ENCODE results near the gene PARVA. TPM values are rescaled to one million over a fixed set of nuclear protein-coding genes. Genes with fewer than 3 reads are reported as not detected.

PARVA gene
- total RNA-seq, 1 experiment from 2014 or later, result not detected

GRCh38 chr11:12499071-12499470 is 121.7 kb downstream of the PARVA start:
- H2AFZ ChIP-seq (ENCODE audit: low read length), result no peak overlapping the region
- H3K27me3 ChIP-seq (ENCODE audit: low read length), result no peaks in the 10 kb centered on the region
- H3K79me2 ChIP-seq (ENCODE audit: low read length), result no peaks in the 10 kb centered on the region
- no peaks in the 10 kb centered on the region for H4K20me1 ChIP-seq (ENCODE audit: insufficient read depth, low read depth, low read length)
- peaks cover 19% of the 10 kb centered on the region for H3K4me1 ChIP-seq (ENCODE audit: low read length)
- no peaks in the 10 kb centered on the region for H3K36me3 ChIP-seq (ENCODE audit: insufficient read depth, low read length)
- no peak overlapping the region for H3K27ac ChIP-seq (ENCODE audit: low read length)
- no peaks in the 10 kb centered on the region for H3K9me2 ChIP-seq (replicated peaks; ENCODE audit: insufficient read depth, low read length)
- H3K4me2 ChIP-seq (ENCODE audit: low read depth, low read length, poor library complexity, severe bottlenecking), result no peak overlapping the region
- no peak for DNase-seq
- no peaks in the 10 kb centered on the region for H3K9me3 ChIP-seq (ENCODE audit: low read length)
- H3K9ac ChIP-seq (ENCODE audit: low read length), result no peak overlapping the region
- no peak overlapping the region for H3K4me3 ChIP-seq (ENCODE audit: low read length)

GRCh38 chr11:12502046-12502445 is 124.7 kb downstream of the PARVA start:
- H3K79me2 ChIP-seq (ENCODE audit: low read length), result no peaks in the 10 kb centered on the region
- H3K27me3 ChIP-seq (ENCODE audit: low read length), result no peaks in the 10 kb centered on the region
- no peaks in the 10 kb centered on the region for H3K9me2 ChIP-seq (replicated peaks; ENCODE audit: insufficient read depth, low read length)
- no peak overlapping the region for H3K9ac ChIP-seq (ENCODE audit: low read length)
- H4K20me1 ChIP-seq (ENCODE audit: insufficient read depth, low read depth, low read length), result no peaks in the 10 kb centered on the region
- no peak overlapping the region for H3K27ac ChIP-seq (ENCODE audit: low read length)
- H3K4me2 ChIP-seq (ENCODE audit: low read depth, low read length, poor library complexity, severe bottlenecking), result no peak overlapping the region
- no peak overlapping the region for H3K4me3 ChIP-seq (ENCODE audit: low read length)
- no peaks in the 10 kb centered on the region for H3K9me3 ChIP-seq (ENCODE audit: low read length)
- peaks cover 5% of the 10 kb centered on the region; the same call in 1 of the 2 replicates for H3K4me1 ChIP-seq (ENCODE audit: low read length)
- DNase-seq, result no peak
- no peaks in the 10 kb centered on the region for H3K36me3 ChIP-seq (ENCODE audit: insufficient read depth, low read length)
- no peak overlapping the region for H2AFZ ChIP-seq (ENCODE audit: low read length)

GRCh38 chr11:12503039-12503484 is 125.7 kb downstream of the PARVA start:
- no peak overlapping the region for H3K4me2 ChIP-seq (ENCODE audit: low read depth, low read length, poor library complexity, severe bottlenecking)
- no peaks in the 10 kb centered on the region for H3K27me3 ChIP-seq (ENCODE audit: low read length)
- no peak overlapping the region for H2AFZ ChIP-seq (ENCODE audit: low read length)
- H3K27ac ChIP-seq (ENCODE audit: low read length), result no peak overlapping the region
- H3K4me1 ChIP-seq (ENCODE audit: low read length), result no peaks in the 10 kb centered on the region
- no peak for DNase-seq
- H3K9me2 ChIP-seq (replicated peaks; ENCODE audit: insufficient read depth, low read length), result no peaks in the 10 kb centered on the region
- H3K4me3 ChIP-seq (ENCODE audit: low read length), result no peak overlapping the region
- no peaks in the 10 kb centered on the region for H3K36me3 ChIP-seq (ENCODE audit: insufficient read depth, low read length)
- H3K9ac ChIP-seq (ENCODE audit: low read length), result no peak overlapping the region
- H3K79me2 ChIP-seq (ENCODE audit: low read length), result no peaks in the 10 kb centered on the region
- H3K9me3 ChIP-seq (ENCODE audit: low read length), result no peaks in the 10 kb centered on the region
- no peaks in the 10 kb centered on the region for H4K20me1 ChIP-seq (ENCODE audit: insufficient read depth, low read depth, low read length)

- no peak for DNase-seq
- no peaks in the 10 kb centered on the region for H3K9me3 ChIP-seq (ENCODE audit: low read length)
- H3K79me2 ChIP-seq (ENCODE audit: low read length), result no peaks in the 10 kb centered on the region
- H3K4me1 ChIP-seq (ENCODE audit: low read length), result no peaks in the 10 kb centered on the region
- H3K36me3 ChIP-seq (ENCODE audit: insufficient read depth, low read length), result no peaks in the 10 kb centered on the region
- H4K20me1 ChIP-seq (ENCODE audit: insufficient read depth, low read depth, low read length), result no peaks in the 10 kb centered on the region
- H3K27me3 ChIP-seq (ENCODE audit: low read length), result no peaks in the 10 kb centered on the region
- H3K4me2 ChIP-seq (ENCODE audit: low read depth, low read length, poor library complexity, severe bottlenecking), result no peak overlapping the region
- no peak overlapping the region for H3K27ac ChIP-seq (ENCODE audit: low read length)
- no peak overlapping the region for H3K9ac ChIP-seq (ENCODE audit: low read length)
- no peaks in the 10 kb centered on the region for H3K9me2 ChIP-seq (replicated peaks; ENCODE audit: insufficient read depth, low read length)
- H3K4me3 ChIP-seq (ENCODE audit: low read length), result no peak overlapping the region
- H2AFZ ChIP-seq (ENCODE audit: low read length), result no peak overlapping the region
These were observed 126.5 kb downstream of the PARVA start for GRCh38 chr11:12503886-12504285.

- H3K9ac ChIP-seq (ENCODE audit: low read length), result no peak overlapping the region
- no peaks in the 10 kb centered on the region for H3K27me3 ChIP-seq (ENCODE audit: low read length)
- H3K4me3 ChIP-seq (ENCODE audit: low read length), result no peak overlapping the region
- no peaks in the 10 kb centered on the region for H3K9me2 ChIP-seq (replicated peaks; ENCODE audit: insufficient read depth, low read length)
- no peak overlapping the region for H3K4me2 ChIP-seq (ENCODE audit: low read depth, low read length, poor library complexity, severe bottlenecking)
- no peaks in the 10 kb centered on the region for H3K9me3 ChIP-seq (ENCODE audit: low read length)
- H3K4me1 ChIP-seq (ENCODE audit: low read length), result no peaks in the 10 kb centered on the region
- H3K27ac ChIP-seq (ENCODE audit: low read length), result no peak overlapping the region
- H3K36me3 ChIP-seq (ENCODE audit: insufficient read depth, low read length), result no peaks in the 10 kb centered on the region
- H2AFZ ChIP-seq (ENCODE audit: low read length), result no peak overlapping the region
- H4K20me1 ChIP-seq (ENCODE audit: insufficient read depth, low read depth, low read length), result no peaks in the 10 kb centered on the region
- no peak for DNase-seq
- no peaks in the 10 kb centered on the region for H3K79me2 ChIP-seq (ENCODE audit: low read length)
These were observed 127.8 kb downstream of the PARVA start for GRCh38 chr11:12505183-12505582.

GRCh38 chr11:12506404-12506921 is 129.1 kb downstream of the PARVA start:
- H2AFZ ChIP-seq (ENCODE audit: low read length), result no peak overlapping the region
- no peaks in the 10 kb centered on the region for H3K79me2 ChIP-seq (ENCODE audit: low read length)
- H3K9me2 ChIP-seq (replicated peaks; ENCODE audit: insufficient read depth, low read length), result no peaks in the 10 kb centered on the region
- no peaks in the 10 kb centered on the region for H3K27me3 ChIP-seq (ENCODE audit: low read length)
- H3K4me3 ChIP-seq (ENCODE audit: low read length), result no peak overlapping the region
- no peaks in the 10 kb centered on the region for H3K9me3 ChIP-seq (ENCODE audit: low read length)
- DNase-seq, result no peak
- no peak overlapping the region for H3K27ac ChIP-seq (ENCODE audit: low read length)
- no peak overlapping the region for H3K9ac ChIP-seq (ENCODE audit: low read length)
- no peaks in the 10 kb centered on the region for H4K20me1 ChIP-seq (ENCODE audit: insufficient read depth, low read depth, low read length)
- no peaks in the 10 kb centered on the region for H3K4me1 ChIP-seq (ENCODE audit: low read length)
- H3K36me3 ChIP-seq (ENCODE audit: insufficient read depth, low read length), result no peaks in the 10 kb centered on the region
- H3K4me2 ChIP-seq (ENCODE audit: low read depth, low read length, poor library complexity, severe bottlenecking), result no peak overlapping the region

GRCh38 chr11:12507391-12507790 is 130.0 kb downstream of the PARVA start:
- DNase-seq, result no peak
- Histone ChIP-seq H4K20me1 (ENCODE audit: insufficient read depth, low read depth, low read length) (no peaks in the 10 kb centered on the region), H3K9ac (ENCODE audit: low read length) (no peak overlapping the region), H3K9me2 (replicated peaks; ENCODE audit: insufficient read depth, low read length) (no peaks in the 10 kb centered on the region), H3K79me2 (ENCODE audit: low read length) (no peaks in the 10 kb centered on the region), H3K4me2 (ENCODE audit: low read depth, low read length, poor library complexity, severe bottlenecking) (no peak overlapping the region), H3K4me1 (ENCODE audit: low read length) (no peaks in the 10 kb centered on the region), H3K4me3 (ENCODE audit: low read length) (no peak overlapping the region), H3K27me3 (ENCODE audit: low read length) (no peaks in the 10 kb centered on the region), H3K9me3 (ENCODE audit: low read length) (no peaks in the 10 kb centered on the region), H2AFZ (ENCODE audit: low read length) (no peak overlapping the region), H3K27ac (ENCODE audit: low read length) (no peak overlapping the region), H3K36me3 (ENCODE audit: insufficient read depth, low read length) (no peaks in the 10 kb centered on the region)

- Histone ChIP-seq H4K20me1 (ENCODE audit: insufficient read depth, low read depth, low read length) (no peaks in the 10 kb centered on the region), H3K4me3 (ENCODE audit: low read length) (no peak overlapping the region), H2AFZ (ENCODE audit: low read length) (no peak overlapping the region), H3K9ac (ENCODE audit: low read length) (no peak overlapping the region), H3K4me2 (ENCODE audit: low read depth, low read length, poor library complexity, severe bottlenecking) (no peak overlapping the region), H3K27ac (ENCODE audit: low read length) (no peak overlapping the region), H3K9me2 (replicated peaks; ENCODE audit: insufficient read depth, low read length) (no peaks in the 10 kb centered on the region), H3K4me1 (ENCODE audit: low read length) (no peaks in the 10 kb centered on the region), H3K79me2 (ENCODE audit: low read length) (no peaks in the 10 kb centered on the region), H3K9me3 (ENCODE audit: low read length) (no peaks in the 10 kb centered on the region), H3K27me3 (ENCODE audit: low read length) (no peaks in the 10 kb centered on the region), H3K36me3 (ENCODE audit: insufficient read depth, low read length) (no peaks in the 10 kb centered on the region)
- DNase-seq, result no peak
These were observed 130.9 kb downstream of the PARVA start for GRCh38 chr11:12508151-12508751.
